GM21737 (cell line): ENCODE data around the gene PATE2.

Experiments
- ATAC-seq: cut with Tn5 transposase; IDR thresholded peaks from one replicate; pipeline ENCODE4 v1.9.1; 2021; ENCODE audit warnings: mild to moderate bottlenecking, moderate library complexity; ENCODE audit not compliant: unreplicated experiment

Gene PATE2

DNA sequence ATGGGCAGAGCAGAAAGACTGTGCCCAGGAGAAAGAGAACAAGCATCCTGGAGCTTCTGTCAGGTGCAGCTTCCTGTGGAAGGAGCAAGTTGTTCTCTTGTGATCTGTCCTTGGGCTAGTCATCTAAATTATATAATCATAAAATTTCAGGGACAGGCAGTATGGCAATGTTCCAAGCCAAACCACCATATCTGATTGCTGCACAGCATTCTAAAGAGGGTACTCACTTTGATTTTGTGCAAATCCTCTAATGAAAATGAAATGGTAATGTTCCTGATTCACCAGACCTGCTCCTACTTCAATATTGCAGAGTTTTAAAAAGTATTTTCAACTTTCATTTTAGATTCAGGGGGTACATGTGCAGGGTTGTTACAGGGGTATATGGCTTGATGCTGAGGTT is at the start of gene PATE2:
Gene PATE2 (minus strand): TSS at position 101 of the 400 bp plus-strand sequence. CDS start 55 bp downstream, at position 46.
- ATAC-seq: no peak

DNA sequence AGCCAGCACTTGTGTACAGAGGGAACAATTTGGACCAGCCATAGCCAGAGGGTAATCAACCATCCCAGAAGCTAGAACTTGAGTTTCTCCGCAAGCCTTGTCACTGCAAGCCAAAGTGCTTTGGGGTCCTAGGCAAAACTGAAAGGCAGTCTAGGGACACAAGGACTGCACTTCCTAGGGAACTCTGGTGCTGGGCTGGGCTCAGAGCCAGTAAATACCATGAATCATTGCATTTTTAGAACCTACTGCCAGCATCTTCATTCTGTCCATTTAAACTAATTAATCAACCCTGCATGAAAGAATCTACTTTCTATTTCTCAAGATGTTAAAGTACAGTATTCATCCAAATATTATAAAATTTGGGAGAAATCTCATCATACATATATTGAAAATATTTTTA is 29.3 kb upstream of the PATE2 start:
- no peak for ATAC-seq

DNA sequence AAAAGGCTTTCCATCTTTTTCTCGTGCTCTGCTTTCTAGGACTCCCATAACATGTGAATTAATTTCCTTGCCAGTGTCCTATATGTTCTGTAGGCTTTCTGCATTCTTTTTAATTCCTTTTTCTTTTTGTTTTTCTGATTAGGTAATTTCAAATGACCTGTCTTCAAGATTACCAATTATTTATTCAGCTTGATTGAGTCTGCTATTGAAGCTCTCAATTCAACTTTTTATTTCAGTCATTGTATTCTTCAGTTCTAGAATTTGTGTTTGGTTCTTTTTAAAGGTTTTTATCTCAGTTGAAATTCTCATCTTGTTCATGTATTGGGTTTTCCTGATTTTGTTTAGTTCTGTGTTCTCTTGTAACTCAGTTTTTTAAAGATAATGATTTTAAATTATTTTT is 23.8 kb upstream of the PATE2 start:
- no peak for ATAC-seq

DNA sequence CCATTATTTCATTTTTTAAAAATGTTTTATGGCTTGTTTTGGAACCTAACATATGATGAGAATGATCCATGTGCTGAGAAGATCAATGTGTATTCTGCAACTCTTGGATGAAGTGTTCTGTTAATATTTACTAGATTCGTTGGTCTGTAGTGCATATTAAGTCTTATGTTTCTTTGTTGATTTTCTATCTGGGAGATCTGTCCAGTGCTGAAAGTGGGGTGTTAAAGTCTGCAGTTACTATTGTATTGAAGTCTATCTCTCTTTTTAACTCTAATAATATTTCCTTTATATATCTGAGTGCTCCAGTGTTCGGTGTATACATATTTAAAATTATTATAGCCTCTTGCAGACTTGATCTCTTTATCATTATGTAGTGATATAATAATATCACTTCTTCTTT is 21.2 kb upstream of the PATE2 start:
- no peak for ATAC-seq

DNA sequence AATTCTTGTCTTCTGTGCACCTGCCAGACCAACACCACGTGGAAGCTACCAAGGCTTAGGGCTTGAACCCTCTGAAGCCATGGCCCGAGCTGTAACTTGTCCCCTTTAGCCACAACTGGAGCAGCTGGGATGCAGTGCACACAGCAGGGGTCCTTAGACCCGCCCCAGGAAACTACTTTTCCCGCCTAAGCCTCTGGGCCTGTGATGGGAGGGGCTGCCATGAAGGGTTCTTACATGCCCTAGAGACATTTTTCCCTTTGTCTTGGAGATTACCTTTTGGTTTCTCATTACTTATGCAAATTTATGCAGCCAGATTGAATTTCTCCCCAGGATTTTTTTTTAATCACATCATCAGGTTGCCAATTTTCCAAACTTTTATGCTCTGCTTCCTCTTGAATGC is 19.0 kb upstream of the PATE2 start:
- ATAC-seq: no peak

DNA sequence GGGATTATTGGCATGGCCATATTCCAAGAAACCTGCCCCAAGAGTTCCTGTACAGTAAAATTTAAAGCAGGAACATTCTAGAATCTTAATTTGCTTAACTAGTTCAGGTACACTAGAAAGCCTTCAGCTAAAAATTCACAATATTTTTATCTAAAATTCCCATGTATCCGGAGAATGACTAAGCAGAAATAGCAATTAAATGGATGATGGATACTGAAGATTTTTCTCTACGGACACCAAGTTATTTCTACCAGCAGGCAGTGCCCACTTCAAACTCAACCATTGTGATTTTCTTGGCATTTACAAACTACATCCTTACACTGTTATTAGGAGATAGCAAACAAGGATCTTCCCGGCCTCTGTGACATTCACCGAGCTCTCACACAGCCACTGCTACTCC is 12.2 kb upstream of the PATE2 start:
- no peak for ATAC-seq

DNA sequence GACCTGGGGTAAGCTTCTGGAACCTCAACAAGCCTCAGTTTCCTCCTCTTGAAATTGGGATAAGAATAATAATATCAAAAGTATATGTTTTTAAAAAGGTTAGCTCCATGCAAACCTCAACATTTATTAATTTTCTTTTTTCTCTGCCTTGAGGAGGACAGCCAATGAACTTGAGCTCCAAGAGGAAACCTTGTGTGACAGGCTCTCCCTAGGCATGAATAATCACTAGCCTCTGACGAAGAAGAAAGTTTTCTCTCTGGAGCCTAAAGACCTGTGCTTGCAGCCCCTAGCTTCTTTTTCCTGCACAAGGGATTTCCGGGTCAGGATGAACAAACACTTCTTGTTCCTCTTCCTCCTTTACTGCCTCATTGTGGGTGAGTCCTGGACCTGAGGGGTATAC is 9.2 kb upstream of the PATE2 start, which contains the start of gene PATE3:
Gene PATE3 (plus strand): TSS at position 301 of the 400 bp plus-strand sequence. CDS start 25 bp downstream, at position 326.
- no peak for ATAC-seq

DNA sequence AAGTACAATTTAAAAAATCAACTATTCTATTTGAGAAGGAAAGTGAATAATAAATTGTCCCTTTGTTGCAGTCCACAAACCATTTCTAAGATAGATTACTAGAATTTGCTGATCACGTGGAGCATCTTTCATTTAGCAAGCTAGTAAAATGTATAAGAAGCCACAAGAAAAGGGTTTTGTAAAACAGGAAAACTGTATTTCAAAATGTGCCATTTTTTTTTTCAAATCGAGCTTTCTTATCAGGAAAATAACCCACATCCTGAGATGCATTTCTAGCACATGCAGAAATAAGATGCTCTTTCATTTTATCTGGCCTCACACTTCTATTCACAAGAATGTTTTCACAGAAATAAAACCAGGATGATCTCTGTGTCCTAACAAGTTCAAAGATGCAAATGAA is 6.0 kb upstream of the PATE2 start:
- ATAC-seq: no peak

DNA sequence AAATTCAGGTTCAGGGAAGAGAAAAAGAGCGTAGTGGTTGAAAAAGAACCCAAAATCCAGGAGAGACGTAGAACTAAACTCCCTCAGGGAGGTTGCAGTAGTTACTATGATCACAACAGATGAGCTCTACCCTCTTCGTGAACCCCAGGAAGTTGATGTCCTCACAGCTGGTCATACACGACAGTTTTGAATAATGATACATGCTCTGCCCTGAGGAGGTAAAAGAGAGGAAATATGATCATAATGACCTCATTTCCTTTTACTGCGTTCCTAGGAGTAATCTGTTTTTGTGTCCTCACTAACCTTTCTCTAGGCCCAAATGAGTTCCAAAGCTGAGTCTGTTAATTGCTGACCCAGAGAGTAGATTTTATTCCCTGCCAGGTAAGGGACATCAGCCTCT is 1.3 kb downstream of the PATE2 start:
- no peak for ATAC-seq

DNA sequence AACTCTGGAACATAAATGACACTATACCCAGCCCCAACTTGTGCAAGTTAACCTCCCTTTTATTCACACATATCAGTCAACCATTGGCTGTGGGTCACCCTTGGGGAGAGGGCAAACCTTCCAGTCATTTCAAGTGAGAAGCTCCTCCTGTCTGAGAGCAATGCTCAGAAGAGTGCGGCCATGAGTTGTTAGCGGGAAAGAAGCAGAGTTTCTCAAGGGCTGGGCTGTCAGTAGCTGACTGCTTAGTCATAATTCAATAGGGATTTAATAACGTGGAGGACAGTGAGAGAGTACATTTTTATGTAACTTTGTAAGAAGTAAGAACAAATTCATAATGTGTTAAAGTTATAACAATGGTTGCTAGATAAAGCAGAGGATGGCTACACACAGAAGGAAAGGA is 5.1 kb downstream of the PATE2 start:
- no peak for ATAC-seq

DNA sequence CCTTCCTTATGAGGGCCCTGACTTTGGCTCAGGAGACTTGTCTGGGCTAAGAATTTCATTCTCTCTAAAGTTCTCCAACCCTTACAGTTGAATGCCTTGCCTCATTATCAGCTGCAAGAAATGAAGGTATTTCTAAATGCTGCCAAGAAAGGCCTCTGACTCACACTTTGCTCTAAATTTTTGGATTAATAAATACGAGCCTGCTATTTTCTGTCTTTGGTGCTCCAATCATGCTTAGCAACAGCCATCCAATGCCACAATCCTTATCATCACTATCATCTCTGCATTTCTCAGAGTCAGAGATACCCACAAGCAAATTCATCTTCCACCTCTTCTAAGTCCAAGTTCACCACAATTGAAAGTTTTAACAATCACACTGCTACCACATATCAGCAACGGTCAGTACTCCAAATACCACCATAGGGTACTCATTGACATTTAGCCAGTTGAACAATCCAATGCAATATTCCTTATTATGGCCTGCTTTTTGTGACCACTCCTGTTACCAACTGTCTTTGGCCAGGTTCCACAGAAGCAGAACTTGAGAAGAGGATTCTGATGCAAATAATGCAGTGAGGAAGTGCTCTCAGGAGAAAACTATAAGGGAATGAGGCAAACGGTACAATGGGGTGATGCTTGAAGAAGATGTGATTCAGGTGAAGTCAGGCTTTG is 5.7 kb downstream of the PATE2 start:
- no peak for ATAC-seq

DNA sequence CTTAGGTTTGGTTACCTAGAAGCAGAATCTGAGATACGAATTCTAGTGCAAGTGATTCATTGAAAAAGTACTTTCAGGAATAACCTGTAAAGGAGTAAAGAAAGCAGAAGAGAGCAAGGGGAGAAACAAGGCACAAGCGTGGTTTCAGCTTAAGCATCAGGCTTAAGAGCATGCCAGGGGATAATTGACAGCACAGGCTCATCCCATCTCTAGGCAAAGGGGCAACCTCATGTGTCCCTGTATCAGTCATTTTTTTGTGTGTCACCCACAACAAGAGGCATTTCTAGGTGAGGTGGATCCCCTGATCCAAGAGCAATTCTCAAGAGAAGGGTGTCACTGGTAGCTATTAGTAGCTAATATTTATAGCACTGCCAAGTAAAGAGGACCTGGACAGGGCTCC is 8.0 kb downstream of the PATE2 start:
- no peak for ATAC-seq

DNA sequence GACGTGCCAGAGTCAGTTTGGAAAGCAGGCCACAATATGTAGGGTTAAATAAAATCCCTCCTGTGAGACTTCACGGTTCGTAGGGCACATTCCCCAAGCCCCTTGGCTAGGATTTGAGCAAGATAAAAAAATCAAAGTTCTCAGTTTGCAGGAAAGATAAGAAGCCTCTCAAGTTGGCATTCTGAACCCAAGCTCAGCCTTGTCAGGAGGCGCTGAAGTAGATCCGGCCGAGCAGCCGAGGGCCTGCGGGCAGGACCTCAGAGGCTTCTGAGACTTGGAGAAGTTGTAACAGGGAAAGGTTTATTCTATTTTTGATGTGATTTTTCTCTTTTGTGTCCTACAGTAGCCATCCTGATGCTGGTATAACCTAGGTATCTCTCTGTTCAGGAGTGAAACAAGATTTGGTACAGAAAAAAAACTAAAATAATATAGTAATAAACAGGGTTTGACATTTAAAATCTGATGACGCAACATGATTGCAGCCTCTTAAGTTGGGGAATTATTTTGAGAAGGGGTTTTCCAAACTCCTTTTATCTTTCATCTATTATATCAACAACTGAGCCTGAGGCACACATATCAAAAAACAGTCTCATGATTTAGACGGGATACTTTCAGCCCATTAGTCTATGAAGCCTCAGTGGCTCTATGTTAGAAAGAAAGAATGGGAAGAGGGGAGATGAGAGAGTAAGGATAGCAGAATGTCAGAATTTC is 10.1 kb downstream of the PATE2 start:
- ATAC-seq: no peak

DNA sequence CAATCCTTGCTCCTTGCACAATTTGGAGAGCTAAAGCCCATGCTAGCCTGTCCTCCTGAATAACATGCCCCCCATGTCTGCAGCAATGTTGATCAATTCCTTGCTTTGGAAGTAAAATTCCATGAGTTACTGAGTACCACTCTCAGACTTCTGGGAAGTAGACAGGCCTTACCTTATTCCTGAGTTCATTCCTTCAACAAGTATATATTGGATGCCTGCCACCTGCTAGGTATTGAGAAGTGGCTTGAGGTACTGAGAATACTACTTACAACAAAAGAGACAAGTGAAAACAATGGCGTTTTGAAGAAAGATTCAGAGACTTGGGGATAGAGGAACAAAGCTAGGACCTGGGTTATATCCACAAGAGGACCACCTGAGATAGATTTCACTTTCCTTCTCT is 12.4 kb downstream of the PATE2 start:
- ATAC-seq: no peak

DNA sequence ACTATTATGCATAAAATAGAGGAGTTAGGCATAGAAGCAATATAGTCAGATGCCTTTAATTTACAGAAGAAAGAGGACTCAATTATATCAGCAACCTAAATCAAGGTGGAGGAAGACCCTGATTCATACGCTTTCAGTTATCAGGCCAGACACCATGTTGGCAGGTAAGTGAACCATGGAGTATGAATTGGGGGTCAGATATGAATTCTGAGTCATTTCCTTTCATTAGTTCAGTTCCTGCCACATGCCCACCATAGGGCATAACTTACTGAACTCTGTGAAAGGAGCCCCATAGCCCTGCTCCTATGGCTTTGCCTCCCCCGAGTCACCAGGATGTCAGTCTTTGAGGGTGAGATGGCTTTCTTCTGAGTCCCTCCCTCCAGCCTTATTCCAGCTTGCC is 15.1 kb downstream of the PATE2 start:
- no peak for ATAC-seq

DNA sequence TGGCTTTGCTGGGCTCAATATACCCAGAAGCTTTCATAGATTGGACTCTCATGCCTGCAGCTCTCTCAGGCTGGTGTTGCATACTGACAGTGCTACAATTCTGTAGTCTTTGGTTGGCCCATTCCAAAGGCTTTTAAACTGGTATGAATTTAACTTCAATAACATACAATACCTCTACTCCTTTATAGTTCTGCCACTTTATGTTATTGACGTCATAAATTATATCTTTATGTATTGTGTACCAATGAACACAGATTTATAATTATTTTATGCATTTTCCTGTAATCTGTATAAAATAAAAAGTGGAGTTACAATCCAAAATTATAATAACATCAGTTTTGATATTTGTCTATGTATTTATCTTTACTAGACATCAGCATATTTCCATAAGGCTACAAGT is 16.2 kb downstream of the PATE2 start:
- no peak for ATAC-seq

DNA sequence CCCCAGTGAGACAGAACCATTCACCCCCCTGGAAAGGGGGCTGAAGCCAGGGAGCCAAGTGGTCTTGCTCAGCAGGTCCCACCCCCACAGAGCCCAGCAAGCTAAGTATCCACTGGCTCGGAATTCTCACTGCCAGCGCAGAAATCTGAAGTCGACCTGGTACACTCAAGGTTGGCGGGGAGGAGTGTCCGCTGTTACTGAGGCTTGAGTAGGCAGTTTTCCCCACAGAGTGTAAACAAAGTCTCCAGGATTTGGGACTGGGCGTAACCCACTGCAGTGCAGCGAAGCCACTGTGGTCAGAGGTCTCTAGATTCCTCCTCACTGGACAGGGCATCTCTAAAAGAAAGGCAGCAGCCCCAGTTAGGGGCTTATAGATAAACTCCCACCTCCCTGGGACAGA is 22.6 kb downstream of the PATE2 start:
- no peak for ATAC-seq

DNA sequence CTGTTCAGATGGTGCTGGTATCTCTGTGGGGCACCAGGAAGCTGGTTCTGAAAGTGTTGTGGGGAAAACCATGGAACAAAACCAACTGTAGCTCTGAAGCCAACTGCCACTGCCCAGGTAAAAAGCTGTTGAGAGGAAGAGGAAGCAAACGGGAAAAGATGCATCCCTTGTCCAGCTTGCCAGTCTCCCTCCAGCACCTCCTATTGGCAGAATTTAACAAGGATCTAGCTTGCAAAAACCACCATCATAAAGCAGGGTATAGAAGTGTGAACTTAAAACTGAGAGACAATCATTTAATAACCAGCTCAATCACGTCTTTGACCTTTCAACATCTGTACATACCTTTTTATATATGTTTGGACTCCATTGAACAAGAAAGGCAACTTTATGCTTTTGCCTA is 28.0 kb downstream of the PATE2 start:
- ATAC-seq: no peak

DNA sequence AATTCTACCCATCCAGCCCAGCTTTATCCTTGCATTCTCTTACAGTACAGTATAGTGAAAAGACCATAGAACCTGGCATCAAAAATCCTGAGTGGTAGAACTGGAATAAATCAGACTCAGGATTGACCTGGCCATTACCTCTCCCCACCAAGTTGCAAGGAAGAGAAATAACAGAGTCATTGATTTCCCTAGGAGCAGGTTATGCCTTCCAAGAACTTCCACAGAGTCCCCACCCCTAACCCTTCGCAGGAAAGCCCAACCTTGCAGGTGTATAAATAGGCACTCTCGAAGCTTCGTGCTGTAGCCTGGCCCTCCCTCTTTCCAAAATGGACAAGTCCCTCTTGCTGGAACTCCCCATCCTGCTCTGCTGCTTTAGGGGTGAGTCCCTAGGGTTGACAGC is 32.6 kb downstream of the PATE2 start, which contains the start of gene PATE1:
Gene PATE1 (plus strand): TSS at position 301 of the 400 bp plus-strand sequence. CDS start 26 bp downstream, at position 327.
- ATAC-seq: no peak

DNA sequence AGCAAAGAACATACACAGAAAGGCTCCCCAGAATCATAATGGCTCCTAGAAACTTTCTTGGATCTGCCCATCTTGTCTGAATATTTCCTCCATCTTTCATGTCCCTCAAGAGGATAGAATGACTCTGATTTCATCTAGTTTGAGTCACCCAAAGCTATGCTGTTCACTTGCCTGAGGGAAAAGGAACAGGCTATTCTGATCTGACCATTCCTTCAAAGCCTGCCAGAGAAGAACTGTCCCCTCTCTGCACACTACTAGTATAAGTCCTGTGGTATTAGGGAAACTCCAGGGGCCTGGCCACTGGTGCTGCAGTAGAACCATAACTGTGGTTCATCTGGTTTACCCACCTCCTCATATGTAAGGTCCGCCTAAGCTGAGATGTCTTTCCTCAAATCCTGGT is 34.9 kb downstream of the PATE2 start:
- ATAC-seq: no peak

DNA sequence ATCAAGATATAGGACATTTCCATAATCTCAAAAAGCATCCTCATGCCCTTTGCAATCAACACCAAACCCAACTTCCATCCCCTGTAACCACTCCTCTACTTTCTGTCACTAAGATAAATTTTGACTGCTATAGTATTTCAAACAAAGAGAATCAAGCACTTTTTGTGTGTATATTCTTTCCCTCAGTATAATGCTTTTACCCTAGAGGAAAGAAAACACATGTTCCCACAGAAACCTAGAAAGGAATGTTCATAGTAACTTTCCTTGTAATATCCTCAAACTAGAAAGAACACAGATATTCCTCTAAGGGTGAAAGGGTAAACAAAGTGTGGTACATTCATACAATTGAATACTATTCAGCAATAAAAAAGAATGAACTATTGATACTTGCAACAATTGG is 38.0 kb downstream of the PATE2 start:
- ATAC-seq: no peak

DNA sequence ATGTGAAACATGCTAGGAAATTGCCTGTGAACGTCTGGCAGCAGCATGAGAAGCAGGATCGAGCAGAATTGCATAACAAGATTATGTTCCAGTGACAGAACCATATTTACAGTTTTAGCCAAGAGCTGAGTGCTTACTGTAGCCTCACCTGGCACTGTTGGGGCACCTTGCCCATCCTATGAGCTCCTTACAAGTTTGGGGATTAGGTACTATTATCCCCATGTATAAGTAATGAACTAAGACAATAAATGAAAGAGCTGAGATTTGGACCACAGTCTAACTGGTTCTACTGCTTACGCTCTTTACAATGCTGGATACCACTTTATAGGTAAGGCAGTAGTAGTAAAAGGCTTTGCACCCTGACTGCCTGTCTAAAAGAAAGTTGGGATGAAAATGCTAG is 49.7 kb downstream of the PATE2 start:
- ATAC-seq: no peak
